GM23338 (cell line): ENCODE measurements around the gene GAPT.

Experiments
- CREB1 ChIP-seq: fragments of 250-450 bp; sonication (Bioruptor Pico); IDR thresholded peaks from 2 replicates; pipeline ENCODE4 v1.5.0; 2020; ENCODE audit warnings: low read depth, mild to moderate bottlenecking, moderate library complexity
- CTCF ChIP-seq, 2 experiments: fragments of 200-600 bp in 1 of 2; sonication (generic) in 1 of 2; conservative IDR thresholded peaks; 2 replicates each; pipeline versions ENCODE4 v1.5.1 to v1.6.1; 2016 to 2017; ENCODE audit warnings: antibody characterized with exemption in 2 of 2, low read depth in 2 of 2, mild to moderate bottlenecking in 2 of 2, moderate library complexity in 1 of 2
- EZH2 ChIP-seq: fragments of 200-600 bp; sonication (generic); IDR thresholded peaks from one replicate; pipeline ENCODE4 v1.8.0; 2017; ENCODE audit warnings: antibody characterized with exemption, mild to moderate bottlenecking, low read depth; ENCODE audit not compliant: unreplicated experiment
- EZH2phosphoT487 ChIP-seq: fragments of 200-600 bp; sonication (generic); IDR thresholded peaks from one replicate; pipeline ENCODE4 v1.8.1; 2018; ENCODE audit warnings: antibody characterized with exemption; ENCODE audit not compliant: unreplicated experiment
- JUNB ChIP-seq: IDR thresholded peaks from one replicate; pipeline ENCODE4 v1.6.1; 2016; ENCODE audit warnings: antibody characterized with exemption; ENCODE audit not compliant: unreplicated experiment
- POLR2AphosphoS5 ChIP-seq: IDR thresholded peaks from 2 replicates; pipeline ENCODE4 v1.6.1; 2016; ENCODE audit warnings: antibody characterized with exemption, low read depth
- ZNF114 ChIP-seq: fragments of 250-450 bp; sonication (Bioruptor Pico); IDR thresholded peaks from 2 replicates; pipeline ENCODE4 v1.5.0; 2020; ENCODE audit warnings: mild to moderate bottlenecking, moderate library complexity

GRCh38 chr5:58482536-58482935, 8.7 kb upstream of the GAPT start:
- no peak for TF ChIP-seq EZH2
- no peak for TF ChIP-seq CTCF (conservative IDR thresholded peaks at IDR 0.05; ENCODE audit: low read depth in 2 of 2)
- no peak for TF ChIP-seq CREB1 (CRISPR knock-in tag)
- no peak for TF ChIP-seq ZNF114 (CRISPR knock-in tag)
- TF ChIP-seq POLR2AphosphoS5: no peak
- TF ChIP-seq EZH2phosphoT487: no peak
- no peak for TF ChIP-seq JUNB
